ENCODE measurements around the gene CCER1. TPM values are rescaled to one million over a fixed set of nuclear protein-coding genes. Genes with fewer than 3 reads are reported as not detected.

CCER1 gene
- polyA plus RNA-seq, 2 of the 4 experiments (the other 2 are of a cell fraction): not detected

DNA sequence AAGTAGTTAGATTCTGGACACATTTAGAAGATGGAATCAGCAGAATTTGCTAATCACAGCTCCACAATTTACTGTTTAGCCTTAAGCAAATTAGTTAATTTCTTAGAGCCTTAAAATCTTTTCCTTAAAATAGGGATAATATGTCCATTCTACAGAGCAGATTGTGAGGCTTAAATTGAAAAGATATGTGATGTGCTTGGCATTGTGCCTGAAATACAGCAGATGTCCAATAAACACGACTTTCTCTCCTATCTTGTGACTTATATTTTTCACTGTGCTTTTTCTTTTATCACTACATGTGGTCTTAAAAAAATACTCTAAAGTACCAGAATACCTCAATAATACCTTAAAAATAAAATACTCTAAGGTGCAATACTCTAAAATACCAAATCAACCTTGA lies 30.6 kb downstream of the CCER1 start:
- Histone ChIP-seq H3K4me1 (no peaks in the 10 kb centered on the region), H3K4me2 (no peak overlapping the region), H3K9me3 (no peaks in the 10 kb centered on the region), H3K4me3 (no peak overlapping the region), H3K27ac (no peak overlapping the region)
- TF ChIP-seq PHF8 (IDR thresholded peaks at IDR 0.05; ENCODE audit: borderline replicate concordance, low read depth): no peak
- TF ChIP-seq SREBF2 (IDR thresholded peaks at IDR 0.05): no peak
- no peak for TF ChIP-seq MYC (IDR thresholded peaks at IDR 0.05; ENCODE audit: borderline replicate concordance, low read length)
- TF ChIP-seq, protein P1, sequence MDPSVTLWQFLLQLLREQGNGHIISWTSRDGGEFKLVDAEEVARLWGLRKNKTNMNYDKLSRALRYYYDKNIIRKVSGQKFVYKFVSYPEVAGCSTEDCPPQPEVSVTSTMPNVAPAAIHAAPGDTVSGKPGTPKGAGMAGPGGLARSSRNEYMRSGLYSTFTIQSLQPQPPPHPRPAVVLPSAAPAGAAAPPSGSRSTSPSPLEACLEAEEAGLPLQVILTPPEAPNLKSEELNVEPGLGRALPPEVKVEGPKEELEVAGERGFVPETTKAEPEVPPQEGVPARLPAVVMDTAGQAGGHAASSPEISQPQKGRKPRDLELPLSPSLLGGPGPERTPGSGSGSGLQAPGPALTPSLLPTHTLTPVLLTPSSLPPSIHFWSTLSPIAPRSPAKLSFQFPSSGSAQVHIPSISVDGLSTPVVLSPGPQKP (IDR thresholded peaks at IDR 0.05; ENCODE audit: low read depth, low read length): no peak
- TF ChIP-seq, protein P2, sequence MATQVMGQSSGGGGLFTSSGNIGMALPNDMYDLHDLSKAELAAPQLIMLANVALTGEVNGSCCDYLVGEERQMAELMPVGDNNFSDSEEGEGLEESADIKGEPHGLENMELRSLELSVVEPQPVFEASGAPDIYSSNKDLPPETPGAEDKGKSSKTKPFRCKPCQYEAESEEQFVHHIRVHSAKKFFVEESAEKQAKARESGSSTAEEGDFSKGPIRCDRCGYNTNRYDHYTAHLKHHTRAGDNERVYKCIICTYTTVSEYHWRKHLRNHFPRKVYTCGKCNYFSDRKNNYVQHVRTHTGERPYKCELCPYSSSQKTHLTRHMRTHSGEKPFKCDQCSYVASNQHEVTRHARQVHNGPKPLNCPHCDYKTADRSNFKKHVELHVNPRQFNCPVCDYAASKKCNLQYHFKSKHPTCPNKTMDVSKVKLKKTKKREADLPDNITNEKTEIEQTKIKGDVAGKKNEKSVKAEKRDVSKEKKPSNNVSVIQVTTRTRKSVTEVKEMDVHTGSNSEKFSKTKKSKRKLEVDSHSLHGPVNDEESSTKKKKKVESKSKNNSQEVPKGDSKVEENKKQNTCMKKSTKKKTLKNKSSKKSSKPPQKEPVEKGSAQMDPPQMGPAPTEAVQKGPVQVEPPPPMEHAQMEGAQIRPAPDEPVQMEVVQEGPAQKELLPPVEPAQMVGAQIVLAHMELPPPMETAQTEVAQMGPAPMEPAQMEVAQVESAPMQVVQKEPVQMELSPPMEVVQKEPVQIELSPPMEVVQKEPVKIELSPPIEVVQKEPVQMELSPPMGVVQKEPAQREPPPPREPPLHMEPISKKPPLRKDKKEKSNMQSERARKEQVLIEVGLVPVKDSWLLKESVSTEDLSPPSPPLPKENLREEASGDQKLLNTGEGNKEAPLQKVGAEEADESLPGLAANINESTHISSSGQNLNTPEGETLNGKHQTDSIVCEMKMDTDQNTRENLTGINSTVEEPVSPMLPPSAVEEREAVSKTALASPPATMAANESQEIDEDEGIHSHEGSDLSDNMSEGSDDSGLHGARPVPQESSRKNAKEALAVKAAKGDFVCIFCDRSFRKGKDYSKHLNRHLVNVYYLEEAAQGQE (IDR thresholded peaks at IDR 0.05): no peak
- no peak for TF ChIP-seq FOSL2 (IDR thresholded peaks at IDR 0.05)
- no peak for TF ChIP-seq FOSL2 (CRISPR knock-in tag; IDR thresholded peaks at IDR 0.05)
- no peak for TF ChIP-seq KDM1A (IDR thresholded peaks at IDR 0.05; ENCODE audit: low read depth)
- TF ChIP-seq EHMT2 (IDR thresholded peaks at IDR 0.05; ENCODE audit: low read depth): no peak
- no peak for TF ChIP-seq JUN (IDR thresholded peaks at IDR 0.05)
- no peak for TF ChIP-seq JUNB (IDR thresholded peaks at IDR 0.05)
- TF ChIP-seq KDM5A (IDR thresholded peaks at IDR 0.05): no peak
- no peak for TF ChIP-seq CBX2 (IDR thresholded peaks at IDR 0.05; ENCODE audit: borderline replicate concordance, low read depth)
- TF ChIP-seq HOXB5 (CRISPR knock-in tag; IDR thresholded peaks at IDR 0.05): no peak
- no peak for TF ChIP-seq MAFK (IDR thresholded peaks at IDR 0.05; ENCODE audit: partially characterized antibody)
- ATAC-seq (no peak), FAIRE-seq (no peak), DNase-seq (ENCODE audit: low read depth in 1 of 2, low spot score in 1 of 2) (no peak)
- POLR2A ChIA-PET: no interaction called here
- CTCF ChIA-PET: interaction anchor here (1.1 kb wide), 1 partner anchor 15 kb away, joined by 5 read pairs; no protein-coding TSS in a partner anchor
- WGBS (ENCODE audit: missing lambda C conversion rate): 16% methylated on average over 1 of the region's 1 CpG

DNA sequence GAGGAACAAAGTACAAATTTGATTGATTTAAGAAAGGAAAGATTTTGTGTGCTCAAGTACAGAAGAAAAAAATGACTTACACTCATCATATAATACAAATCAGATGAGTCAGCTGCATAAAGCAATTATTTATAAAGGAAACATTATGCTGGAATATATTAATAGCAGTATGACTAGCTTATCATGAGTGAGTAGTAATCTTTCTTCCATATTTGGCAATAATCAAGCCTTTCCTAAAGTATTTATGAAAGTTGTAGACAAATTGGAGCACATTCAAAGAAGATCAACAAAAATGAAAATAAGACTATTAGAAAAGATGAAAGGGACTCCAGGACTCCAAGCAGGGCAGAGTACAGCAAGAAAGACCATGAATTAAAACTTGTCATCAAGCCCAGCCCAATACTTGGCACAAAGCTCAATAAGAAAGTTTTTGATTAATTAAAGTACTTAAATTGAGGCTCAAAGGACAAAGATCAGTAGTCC lies 32.8 kb downstream of the CCER1 start:
- TF ChIP-seq RARB (CRISPR knock-in tag; IDR thresholded peaks at IDR 0.05): no peak
- DNase-seq (ENCODE audit: low read depth in 1 of 2, low spot score in 1 of 2): no peak
- Histone ChIP-seq H3K4me2 (no peak overlapping the region), H3K4me3 (no peak overlapping the region), H3K4me1 (no peaks in the 10 kb centered on the region), H3K9me3 (no peaks in the 10 kb centered on the region), H3K27ac (no peak overlapping the region)
- ATAC-seq: no peak
- no peak for FAIRE-seq
- ChIA-PET CTCF (no interaction called here), POLR2A (no interaction called here)

DNA sequence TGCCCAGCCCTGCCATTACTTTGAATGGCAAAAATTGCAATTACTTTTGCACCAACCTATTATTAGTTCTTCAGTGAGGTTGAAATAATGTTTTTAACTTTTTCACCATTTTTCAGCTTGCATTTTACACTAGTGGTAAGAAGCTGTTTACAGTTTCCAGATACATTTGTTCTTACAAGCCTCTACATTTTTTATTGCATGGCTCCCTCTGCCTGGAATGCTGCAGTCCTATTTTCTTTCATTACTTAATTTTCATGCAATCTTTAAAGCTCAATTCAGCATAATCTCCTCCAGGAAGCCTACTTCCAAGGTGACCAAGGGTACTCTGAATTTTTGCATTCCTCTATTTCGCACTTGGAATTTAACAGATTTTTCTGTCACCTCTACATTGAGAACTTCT lies 33.4 kb downstream of the CCER1 start:
- FAIRE-seq (no peak), ATAC-seq (no peak), DNase-seq (ENCODE audit: low read depth in 1 of 2, low spot score in 1 of 2) (no peak)
- CTCF ChIA-PET: no interaction called here
- H3K4me3 ChIP-seq: no peak overlapping the region
- H3K4me2 ChIP-seq: no peak overlapping the region
- H3K9me3 ChIP-seq: no peaks in the 10 kb centered on the region
- no peaks in the 10 kb centered on the region for H3K4me1 ChIP-seq
- POLR2A ChIA-PET: no interaction called here
- WGBS (ENCODE audit: missing lambda C conversion rate): 80% methylated on average over 1 of the region's 1 CpG
- H3K27ac ChIP-seq: no peak overlapping the region
- TF ChIP-seq RFX5 (IDR thresholded peaks at IDR 0.05): no peak
- TF ChIP-seq HOXA7 (CRISPR knock-in tag; IDR thresholded peaks at IDR 0.05): no peak
- TF ChIP-seq NPAS2 (CRISPR knock-in tag; IDR thresholded peaks at IDR 0.05; ENCODE audit: borderline replicate concordance): no peak
- TF ChIP-seq CHD2 (IDR thresholded peaks at IDR 0.05; ENCODE audit: low read length, partially characterized antibody): no peak
- TF ChIP-seq POLR2AphosphoS2 (conservative IDR thresholded peaks at IDR 0.05; ENCODE audit: low read length): no peak
- no peak for TF ChIP-seq NR3C1 (IDR thresholded peaks at IDR 0.05)
- no peak for TF ChIP-seq CBX2 (IDR thresholded peaks at IDR 0.05; ENCODE audit: borderline replicate concordance, low read depth)
- no peak for TF ChIP-seq KDM5A (IDR thresholded peaks at IDR 0.05)
- no peak for TF ChIP-seq MAZ (IDR thresholded peaks at IDR 0.05; ENCODE audit: borderline replicate concordance, low read depth, low read length)
- no peak for TF ChIP-seq ZSCAN20 (CRISPR knock-in tag; IDR thresholded peaks at IDR 0.05)
- TF ChIP-seq, protein P3, sequence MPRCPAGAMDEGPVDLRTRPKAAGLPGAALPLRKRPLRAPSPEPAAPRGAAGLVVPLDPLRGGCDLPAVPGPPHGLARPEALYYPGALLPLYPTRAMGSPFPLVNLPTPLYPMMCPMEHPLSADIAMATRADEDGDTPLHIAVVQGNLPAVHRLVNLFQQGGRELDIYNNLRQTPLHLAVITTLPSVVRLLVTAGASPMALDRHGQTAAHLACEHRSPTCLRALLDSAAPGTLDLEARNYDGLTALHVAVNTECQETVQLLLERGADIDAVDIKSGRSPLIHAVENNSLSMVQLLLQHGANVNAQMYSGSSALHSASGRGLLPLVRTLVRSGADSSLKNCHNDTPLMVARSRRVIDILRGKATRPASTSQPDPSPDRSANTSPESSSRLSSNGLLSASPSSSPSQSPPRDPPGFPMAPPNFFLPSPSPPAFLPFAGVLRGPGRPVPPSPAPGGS (IDR thresholded peaks at IDR 0.05): no peak
- TF ChIP-seq, protein P4, sequence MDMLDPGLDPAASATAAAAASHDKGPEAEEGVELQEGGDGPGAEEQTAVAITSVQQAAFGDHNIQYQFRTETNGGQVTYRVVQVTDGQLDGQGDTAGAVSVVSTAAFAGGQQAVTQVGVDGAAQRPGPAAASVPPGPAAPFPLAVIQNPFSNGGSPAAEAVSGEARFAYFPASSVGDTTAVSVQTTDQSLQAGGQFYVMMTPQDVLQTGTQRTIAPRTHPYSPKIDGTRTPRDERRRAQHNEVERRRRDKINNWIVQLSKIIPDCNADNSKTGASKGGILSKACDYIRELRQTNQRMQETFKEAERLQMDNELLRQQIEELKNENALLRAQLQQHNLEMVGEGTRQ (IDR thresholded peaks at IDR 0.05): no peak
- TF ChIP-seq, protein P5, sequence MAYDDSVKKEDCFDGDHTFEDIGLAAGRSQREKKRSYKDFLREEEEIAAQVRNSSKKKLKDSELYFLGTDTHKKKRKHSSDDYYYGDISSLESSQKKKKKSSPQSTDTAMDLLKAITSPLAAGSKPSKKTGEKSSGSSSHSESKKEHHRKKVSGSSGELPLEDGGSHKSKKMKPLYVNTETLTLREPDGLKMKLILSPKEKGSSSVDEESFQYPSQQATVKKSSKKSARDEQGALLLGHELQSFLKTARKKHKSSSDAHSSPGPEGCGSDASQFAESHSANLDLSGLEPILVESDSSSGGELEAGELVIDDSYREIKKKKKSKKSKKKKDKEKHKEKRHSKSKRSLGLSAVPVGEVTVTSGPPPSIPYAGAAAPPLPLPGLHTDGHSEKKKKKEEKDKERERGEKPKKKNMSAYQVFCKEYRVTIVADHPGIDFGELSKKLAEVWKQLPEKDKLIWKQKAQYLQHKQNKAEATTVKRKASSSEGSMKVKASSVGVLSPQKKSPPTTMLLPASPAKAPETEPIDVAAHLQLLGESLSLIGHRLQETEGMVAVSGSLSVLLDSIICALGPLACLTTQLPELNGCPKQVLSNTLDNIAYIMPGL (CRISPR knock-in tag; IDR thresholded peaks at IDR 0.05; ENCODE audit: borderline replicate concordance): no peak
- no peak for TF ChIP-seq PHF8 (IDR thresholded peaks at IDR 0.05; ENCODE audit: borderline replicate concordance, low read depth)
- no peak for TF ChIP-seq HOXB5 (CRISPR knock-in tag; IDR thresholded peaks at IDR 0.05)
